C4-2B (cell line): ENCODE data around the gene LKAAEAR1.

Source experiments
- H3K27ac ChIP-seq: fragments of 450-650 bp; 2 replicates; pipeline ENCODE4 v1.5.1; 2017
- CTCF ChIP-seq: fragments of 450-650 bp; conservative IDR thresholded peaks from 2 replicates; pipeline ENCODE4 v1.5.1; 2017; ENCODE audit warnings: mild to moderate bottlenecking
- ZFX ChIP-seq: fragments of 450-650 bp; IDR thresholded peaks from 2 replicates; pipeline ENCODE4 v1.6.1; 2017

LKAAEAR1 gene

DNA sequence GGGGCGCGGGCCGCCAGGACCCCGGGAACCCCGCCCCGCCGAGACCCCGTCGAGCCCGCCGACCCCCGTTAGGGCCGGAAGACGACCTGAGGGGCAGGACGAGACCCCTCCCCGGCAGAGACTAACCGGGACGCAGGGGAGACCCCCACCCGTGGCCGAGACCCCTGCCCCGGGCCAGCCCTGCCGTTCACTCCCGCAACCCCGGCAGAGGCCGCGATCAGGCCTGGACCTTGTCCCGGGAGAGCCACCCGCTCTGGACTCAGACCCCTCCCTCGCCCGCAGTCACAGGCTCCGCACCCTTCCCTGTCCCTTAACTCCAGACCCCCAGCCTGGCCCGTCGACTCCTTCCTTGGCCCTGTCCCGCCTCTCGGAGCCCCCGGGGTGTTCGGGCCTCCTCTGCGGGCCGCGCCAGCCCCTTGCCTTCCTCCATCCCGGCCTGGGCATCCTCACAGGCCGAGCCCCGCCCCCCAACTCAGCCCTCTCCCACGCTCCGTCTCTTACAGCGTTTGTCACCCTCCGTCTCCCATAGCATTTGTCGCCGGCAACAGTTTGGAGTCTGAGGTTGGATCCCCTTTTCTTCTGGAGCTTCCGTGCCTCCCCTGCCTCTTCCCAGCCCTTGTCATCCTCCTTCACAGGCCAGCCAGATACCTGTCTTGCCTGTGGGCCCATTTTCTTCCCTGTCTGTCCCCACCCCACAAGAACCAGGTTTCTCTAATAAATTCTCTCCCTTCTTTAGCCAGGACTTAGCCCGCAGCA, 20.6 kb downstream of the LKAAEAR1 start:
- TF ChIP-seq ZFX (no peak), CTCF (no peak)
- H3K27ac ChIP-seq, result peak overlapping the region; percentile 67

- TF ChIP-seq ZFX (peak; percentile 86; the same call in 1 of the 2 replicates), CTCF (no peak)
- H3K27ac ChIP-seq, result peak within 1 kb of the TSS; percentile 67
Measured at GRCh38 chr20:64062596-64063388, 21.4 kb downstream of the LKAAEAR1 start, which contains the start of gene TCEA2. Gene TCEA2, plus strand, starts transcription at chr20:64063198. Its CDS starts 115 bp downstream, at chr20:64063313.

DNA sequence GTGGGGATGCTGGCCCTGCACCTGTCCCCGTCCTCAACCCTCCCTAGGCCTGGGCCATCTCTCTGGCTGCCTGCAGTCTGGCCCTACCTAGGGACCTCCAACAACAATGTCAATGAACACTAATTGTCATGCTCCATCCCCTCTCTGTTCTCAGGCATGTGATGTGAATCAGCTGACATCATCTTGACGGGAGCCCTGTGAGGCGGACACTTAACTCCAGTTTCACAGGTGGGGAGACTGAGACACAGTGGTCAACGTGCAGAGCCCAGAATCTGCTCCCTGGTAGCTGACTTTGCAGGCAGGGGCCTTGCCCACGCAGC, 22.0 kb downstream of the LKAAEAR1 start:
- TF ChIP-seq ZFX, result no peak
- H3K27ac ChIP-seq, result peak overlapping the region; percentile 67

DNA sequence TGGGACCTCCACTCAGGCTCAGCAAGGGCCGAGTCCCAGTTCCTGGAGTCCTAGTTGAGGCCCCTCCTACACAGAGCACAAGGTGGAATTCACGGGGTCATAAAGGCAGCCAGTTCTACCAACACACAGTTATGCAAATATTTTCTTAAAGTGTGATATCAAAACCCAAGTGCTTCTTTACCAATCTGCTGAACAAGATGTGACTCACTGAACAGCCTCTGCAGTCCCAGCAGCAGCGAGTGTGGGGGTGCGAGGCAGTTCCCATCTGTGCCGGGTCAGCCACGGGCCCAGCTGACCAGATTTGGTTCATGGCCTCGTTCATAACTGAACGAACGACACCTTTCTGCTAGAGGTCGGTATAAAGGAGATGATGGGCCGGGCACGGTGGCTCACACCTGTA, 25.7 kb downstream of the LKAAEAR1 start:
- TF ChIP-seq ZFX, result no peak
- no peak for TF ChIP-seq CTCF
- no peak overlapping the region for H3K27ac ChIP-seq

DNA sequence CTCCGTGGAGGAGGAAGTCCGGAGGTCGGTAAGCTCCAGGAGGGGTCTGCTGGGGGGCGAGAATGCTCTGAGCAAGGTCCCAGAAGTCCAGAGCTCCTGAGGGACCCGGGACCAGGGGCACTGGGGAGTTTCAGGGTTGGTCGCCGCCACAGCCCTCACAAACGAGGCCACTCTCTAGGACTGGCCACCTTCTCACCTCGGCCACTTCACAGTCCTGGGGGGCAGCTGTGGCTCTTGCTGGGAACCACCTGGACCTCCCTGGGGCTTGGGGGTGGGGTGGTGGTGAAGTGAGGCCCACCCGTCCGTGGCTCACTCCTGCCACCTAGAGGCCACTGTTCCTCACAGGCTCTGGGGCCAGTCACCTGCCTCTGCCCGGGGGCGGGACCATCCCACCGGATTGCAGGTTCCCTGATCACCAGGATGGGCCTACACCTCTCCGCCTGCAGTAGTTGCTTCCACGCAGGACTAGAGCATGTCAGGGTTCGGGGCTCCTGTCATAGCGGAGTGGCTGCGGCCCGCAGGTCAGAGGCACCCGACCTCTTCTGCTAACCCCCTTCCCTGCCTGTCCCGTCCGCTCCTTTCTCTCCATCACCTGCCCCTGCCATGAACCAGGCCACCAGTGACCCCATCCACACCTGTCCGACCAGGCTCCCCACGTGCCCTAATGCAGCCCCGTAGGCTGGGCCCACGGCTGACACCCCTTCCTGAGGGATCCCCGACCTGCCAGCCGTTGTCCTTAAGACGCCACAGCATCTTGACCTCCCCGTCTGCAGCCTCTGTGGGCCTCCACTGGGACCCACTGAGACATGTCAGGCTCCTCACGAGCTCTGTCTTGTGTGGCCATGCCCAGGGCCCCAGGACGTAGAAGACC, 26.3 kb downstream of the LKAAEAR1 start:
- H3K27ac ChIP-seq, result no peak overlapping the region
- TF ChIP-seq CTCF (peak; percentile 96), ZFX (no peak)

- H3K27ac ChIP-seq, result no peak overlapping the region
- TF ChIP-seq ZFX, result no peak
Measured at GRCh38 chr20:64056889-64057627, 27.1 kb downstream of the LKAAEAR1 start.

- TF ChIP-seq CTCF (no peak), ZFX (no peak)
- no peak overlapping the region for H3K27ac ChIP-seq
Measured at GRCh38 chr20:64056639-64056888, 27.6 kb downstream of the LKAAEAR1 start.
